Epithelial cell of proximal tubule (primary cell): ENCODE results near the gene SLC7A5. TPM values are rescaled to one million over a fixed set of nuclear protein-coding genes. Genes with fewer than 3 reads are reported as not detected.

Source experiments
- DNase-seq: peaks from one replicate; pipeline ENCODE4 v3.0.0-alpha.2; 2011; ENCODE audit warnings: low read depth
- H3K4me3 ChIP-seq: 2 replicates; pipeline ENCODE4 v1.5.1; 2011; ENCODE audit warnings: low read depth, mild to moderate bottlenecking, low read length
- CTCF ChIP-seq: conservative IDR thresholded peaks from 2 replicates; pipeline ENCODE4 v1.5.1; 2012; ENCODE audit warnings: low read depth, mild to moderate bottlenecking, low read length
- total RNA-seq: library from RNA; depleted of rRNA; stranded (reverse); fragments of >200 nt; gene quantifications from 2 replicates; pipeline ENCODE4 v1.2.3, GENCODE V29; 2015

Gene SLC7A5
- total RNA-seq, 1 donor from 2014 or later, result 55.1 TPM

DNA sequence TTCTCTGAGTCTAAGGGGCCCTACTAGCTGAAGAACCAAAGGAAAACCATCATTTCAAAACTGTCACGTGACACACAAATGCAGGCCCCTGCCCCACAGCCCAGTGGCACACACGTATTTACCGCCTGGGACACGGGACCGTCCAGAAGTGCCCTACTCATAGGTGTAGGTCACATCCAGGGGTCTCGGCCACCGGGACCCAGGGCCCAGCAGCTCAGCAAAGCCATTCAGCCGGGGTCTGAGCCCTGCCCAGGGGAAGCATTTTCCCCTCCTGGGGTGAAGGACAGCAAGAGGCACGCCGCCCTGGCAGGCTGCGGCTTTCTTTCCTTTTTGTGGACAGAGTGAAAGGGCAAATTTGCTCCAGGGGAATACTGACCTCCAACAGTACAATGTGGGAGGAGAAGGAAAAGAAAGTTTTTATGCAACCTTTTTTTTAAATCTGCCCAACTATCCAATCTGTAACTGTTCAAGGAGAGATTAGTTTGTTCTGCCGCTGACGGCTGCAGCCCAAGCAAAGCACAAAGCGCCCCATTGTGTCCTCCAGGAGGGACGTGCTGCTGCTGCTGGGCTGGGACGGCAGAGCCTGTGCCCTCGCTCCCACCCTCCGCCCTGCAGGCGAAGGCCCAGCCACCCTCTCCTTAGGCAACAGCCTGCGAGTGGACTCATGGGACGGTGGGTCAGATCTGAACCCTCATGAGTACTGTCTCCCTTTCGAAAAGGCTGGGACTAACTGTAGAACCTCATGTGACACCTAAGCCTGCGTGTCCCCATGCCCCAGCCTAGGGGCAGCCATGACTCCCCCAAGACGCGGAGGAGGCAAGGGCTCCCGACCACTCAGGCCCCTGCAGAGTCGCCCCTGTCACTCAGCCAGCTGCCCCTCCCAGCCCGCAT, 21.3 kb downstream of the SLC7A5 start:
- H3K4me3 ChIP-seq, result no peak overlapping the region
- DNase-seq, result no peak
- no peak for TF ChIP-seq CTCF

GRCh38 chr16:87847467-87847784, 21.9 kb downstream of the SLC7A5 start:
- no peak for TF ChIP-seq CTCF
- no peak overlapping the region for H3K4me3 ChIP-seq
- no peak for DNase-seq

DNA sequence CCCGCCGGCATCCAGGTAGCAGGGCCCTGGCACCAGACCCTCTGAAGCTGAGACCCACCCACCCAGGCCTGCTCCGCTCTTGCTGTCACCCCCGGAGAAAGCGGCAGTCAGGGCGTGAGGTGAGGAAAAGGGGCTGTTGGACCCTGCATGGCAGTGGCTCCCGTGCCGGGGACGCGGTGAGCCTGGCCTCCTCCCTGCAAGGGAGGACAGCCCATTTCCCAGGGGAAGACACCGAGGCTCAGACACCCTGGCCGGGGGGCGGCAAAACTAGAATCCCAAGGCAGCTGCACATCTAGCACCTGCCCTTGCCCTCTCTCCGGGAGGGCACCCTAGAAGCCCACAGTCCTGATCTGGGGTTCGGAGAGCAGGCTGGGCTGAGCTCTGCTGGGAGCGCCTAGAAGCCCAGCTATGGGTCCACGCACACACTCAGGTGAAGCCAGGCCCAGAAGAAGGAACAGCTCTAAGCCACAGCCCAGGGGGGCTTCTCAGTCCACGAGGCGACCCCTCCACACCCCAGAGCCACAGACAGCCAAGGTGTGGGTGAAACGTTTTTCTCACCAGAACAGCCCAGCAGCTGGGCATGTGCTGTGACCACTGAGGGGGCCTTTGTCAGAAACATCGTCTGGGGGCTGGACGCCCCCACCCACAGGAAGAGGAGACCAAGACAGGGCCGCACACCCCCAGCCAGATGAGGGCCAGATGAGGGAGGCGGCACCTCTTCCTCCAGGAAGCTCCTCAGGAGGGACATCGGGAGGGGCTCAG, 22.4 kb downstream of the SLC7A5 start:
- TF ChIP-seq CTCF, result no peak
- DNase-seq, result no peak

GRCh38 chr16:87845807-87846619, 23.3 kb downstream of the SLC7A5 start:
- no peak for TF ChIP-seq CTCF
- DNase-seq, result no peak
- no peak overlapping the region for H3K4me3 ChIP-seq

More for the DNA sequence above, 22.4 kb downstream of the SLC7A5 start:
- no peak overlapping the region for H3K4me3 ChIP-seq

GRCh38 chr16:87845213-87845612, 24.1 kb downstream of the SLC7A5 start:
- TF ChIP-seq CTCF, result no peak
- no peak overlapping the region for H3K4me3 ChIP-seq
- no peak for DNase-seq

- no peak for DNase-seq
- TF ChIP-seq CTCF, result no peak
- no peak overlapping the region for H3K4me3 ChIP-seq
Measured at GRCh38 chr16:87844809-87845208, 24.5 kb downstream of the SLC7A5 start.
